Islet precursor cell (in vitro differentiated cells): Measurements from ENCODE around the gene SHROOM3.
A peak's percentile ranks its signal among the peaks of the same experiment; 100 is the strongest.

Experiments used
- DNase-seq: peaks from one replicate; pipeline ENCODE4 v3.0.0-alpha.2; 2018

Gene SHROOM3

DNA sequence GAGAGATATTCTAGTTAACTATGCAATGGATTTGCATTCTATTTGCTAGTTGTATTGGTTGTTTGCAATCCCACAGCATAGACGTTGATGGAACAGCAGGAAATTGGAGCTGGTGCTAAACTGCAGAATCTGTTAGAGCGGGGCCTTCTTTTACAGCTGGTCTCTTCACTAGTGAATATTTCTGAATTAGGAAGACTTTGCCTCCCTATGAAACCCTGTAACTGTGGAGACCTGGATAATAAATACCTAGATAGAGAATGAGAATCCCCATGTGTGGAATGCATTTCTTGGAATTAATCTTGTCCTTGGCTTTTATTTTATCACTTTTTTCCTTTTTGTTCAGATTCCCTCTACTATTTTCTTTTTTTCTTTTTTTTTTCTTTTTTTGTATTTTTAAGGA lies 109.7 kb downstream of the SHROOM3 start:
- DNase-seq, result no peak

DNA sequence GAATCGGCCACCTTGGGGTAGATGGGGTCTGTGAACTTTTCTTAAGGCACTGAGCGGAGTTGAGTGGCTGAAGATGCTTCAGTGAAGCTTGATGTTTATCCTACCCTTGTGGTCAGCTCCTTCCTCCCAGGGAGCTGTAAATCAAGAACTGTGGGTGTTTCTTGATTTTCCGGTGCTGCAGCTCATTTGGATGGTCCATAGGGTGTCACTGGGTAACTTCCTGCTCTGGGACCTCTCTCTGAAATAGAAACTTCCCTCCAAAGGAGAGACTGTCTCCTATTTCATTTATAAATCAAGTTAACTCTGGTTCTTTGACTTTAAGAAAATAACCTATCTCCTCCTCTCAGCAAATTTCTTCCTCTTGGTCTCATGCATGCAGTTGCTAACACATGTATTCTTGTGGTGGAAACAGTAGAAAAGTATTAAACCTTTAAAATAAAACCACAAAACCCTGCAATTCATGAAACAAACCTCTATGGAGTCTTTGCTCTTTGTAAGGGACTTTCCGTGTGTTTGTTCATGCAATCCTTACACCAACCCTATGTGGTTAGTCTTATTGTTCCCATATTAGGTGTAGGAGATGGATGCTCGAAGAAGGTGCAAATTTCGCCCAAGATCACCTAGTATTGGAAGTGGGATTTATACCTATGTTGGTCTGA lies 110.3 kb downstream of the SHROOM3 start:
- DNase-seq, result no peak

DNA sequence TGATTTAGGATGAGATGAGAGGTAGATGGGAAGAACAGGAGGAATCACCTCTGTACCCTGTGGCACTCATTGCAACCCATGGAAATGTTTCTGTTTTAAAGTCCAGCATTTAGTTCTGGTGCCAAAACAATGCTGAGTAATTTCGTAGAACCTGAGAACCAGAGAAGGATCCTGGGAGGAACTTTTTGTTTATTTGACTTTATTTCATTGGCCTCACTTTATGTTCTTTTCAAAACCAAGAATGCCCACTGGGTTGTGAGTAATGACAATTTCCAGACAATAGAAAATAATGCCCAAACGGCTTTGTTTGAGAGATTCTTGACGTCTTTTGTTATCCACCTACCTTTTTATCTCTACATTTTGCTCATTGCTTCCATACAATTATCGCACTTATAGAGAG lies 111.3 kb downstream of the SHROOM3 start:
- DNase-seq, result no peak

DNA sequence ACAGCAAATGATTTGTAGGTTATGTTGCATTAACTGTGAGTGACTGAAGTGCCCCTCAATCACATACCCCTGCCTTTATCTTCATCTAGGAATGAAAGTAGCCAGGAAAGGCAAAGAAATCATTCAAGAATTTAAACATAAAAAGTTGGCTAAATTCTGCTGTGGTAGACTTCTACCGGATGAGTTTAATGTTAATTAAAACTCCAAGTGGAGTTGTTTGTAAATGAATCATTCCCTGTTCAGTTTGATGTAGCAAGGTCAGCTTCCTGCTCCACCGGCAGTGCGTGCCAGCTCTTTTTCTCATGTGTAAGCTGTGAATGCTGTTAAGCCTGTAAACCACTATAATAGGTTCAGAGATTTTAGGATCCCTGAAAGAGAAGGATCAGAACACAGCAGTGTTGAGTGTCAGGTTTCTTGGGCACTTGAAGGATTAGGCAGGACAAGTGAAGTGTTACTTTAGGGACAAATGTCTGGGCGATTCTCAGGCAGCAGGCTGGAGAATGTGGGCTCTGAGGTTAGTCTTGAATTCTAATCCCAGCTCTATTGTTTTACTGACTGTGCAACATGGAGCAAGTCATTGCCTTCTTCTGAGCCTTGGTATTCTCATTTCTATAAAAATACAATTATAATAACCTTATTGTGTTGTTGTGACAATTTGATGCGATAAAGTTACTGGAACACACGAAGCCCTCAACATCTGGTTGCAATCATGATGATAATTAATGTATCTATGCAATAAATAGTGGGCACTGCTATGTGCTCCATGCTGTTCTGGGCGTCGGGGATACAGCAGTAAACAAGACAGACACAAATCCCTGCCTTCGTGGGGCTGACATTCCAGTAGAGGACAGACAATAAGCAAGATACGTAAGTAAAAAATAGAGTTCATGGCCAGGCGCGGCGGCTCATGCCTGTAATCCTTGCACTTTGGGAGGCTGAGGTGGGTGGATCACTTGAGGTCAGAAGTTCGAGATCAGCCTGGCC lies 112.0 kb downstream of the SHROOM3 start:
- DNase-seq, result peak; percentile 77

DNA sequence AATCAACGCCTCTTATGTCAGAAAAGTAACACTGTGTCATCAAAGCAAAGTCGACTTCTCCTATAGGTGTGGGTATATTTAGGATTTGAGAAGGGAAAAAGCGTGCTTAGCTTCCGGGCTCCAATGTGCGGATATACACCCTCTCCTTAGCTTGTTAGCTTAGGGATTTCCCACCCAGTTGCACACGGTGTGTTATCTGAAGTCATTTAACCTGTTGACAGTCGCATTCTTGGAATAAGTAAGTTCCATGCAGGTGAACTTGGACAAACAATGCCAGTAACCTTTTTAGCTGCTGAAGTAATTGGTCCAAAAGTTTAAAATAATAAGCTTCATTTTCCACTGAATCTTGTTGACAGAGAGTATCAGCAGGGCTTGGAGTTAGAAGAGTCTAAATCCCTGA lies 113.7 kb downstream of the SHROOM3 start:
- no peak for DNase-seq

DNA sequence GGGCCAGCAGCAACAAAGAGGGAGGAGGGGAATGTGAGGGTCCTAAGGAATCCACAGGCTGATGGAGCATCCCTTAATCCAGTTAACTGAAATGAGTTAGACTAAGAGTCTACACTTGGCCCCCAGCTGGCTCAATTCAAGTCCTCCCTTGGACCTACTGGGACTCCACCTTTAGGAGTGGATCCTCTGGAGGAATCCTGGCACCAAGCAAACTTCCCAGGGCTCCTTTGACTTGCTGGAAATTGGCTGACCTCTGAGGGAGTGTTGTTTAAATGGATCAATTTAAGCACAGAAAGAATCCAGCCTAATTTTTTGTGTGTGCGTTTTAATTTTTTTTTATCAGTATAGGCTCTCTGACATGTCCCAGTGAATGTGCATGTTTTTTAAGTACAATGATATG lies 114.7 kb downstream of the SHROOM3 start:
- DNase-seq, result no peak

DNA sequence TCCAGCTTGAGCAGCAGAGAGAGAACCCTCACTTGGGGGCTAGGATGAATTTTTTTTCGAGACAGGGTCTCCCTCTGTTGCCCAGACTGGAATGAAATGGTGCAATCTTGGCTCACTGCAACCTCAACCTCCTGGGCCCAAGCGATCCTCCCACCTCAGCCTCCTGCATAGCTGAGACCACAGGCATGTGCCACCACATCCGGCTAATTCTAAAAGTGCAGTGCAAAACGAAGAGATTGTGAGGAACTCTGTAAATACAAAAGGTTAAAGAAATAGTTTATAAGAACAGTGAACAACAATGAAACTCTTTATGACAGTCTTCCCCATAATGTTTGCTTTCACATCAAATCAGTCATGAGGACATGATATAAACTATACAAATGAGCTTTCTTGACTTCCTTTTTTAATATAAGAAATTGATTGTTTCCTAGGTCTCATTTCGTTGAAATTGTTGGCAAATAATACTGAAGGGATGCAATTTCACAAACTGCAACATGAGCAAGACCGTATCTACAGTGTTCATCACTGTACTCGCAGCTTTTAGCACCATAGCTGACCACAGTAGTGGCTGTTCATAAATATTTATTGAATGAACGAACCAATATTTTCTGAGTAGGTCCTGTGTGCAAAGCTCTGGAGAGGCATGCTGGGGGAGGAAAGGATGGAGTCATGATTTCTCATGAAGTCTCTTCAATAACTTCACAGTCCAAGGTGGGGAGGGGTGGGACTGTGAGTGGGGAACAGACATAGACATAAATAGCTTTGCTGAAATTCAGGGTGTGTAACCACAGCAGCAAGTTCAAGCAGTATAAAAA lies 116.1 kb downstream of the SHROOM3 start:
- no peak for DNase-seq

DNA sequence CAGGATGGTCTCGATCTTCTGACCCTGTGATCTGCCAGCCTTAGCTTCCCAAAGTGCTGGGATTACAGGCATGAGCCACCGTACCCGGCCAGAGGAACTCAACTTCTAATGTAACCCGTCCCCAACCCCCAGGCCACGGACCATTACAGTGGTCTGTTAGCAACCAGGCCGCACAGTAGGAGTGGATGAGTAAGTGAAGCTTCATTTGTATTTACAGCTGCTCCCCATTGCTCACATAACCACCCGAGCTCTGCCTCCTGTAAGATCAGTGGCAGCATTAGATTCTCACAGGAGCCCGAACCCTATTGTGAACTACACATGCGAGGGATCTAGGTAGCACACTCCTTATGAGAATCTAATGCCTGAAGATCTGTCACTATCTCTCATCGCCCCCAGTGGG lies 119.6 kb downstream of the SHROOM3 start:
- DNase-seq, result no peak

DNA sequence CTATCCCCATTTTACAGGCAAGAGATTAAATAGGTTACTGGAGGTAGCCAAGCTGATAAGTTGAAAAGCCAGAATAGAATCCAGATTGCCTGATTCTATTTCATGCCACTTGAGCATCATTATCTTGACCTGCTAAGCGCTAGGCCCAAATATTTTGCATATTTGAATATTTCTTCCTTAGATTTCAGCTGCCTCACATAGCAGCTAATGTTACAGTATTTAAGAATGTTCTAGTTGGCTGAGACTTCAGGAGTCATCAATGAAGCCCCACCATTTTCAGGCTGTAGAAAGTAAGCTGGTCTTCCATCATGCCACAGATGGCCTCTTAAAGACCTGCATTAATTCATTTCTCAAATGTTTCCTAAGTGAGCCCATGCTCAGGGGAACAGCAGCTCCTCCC lies 121.4 kb downstream of the SHROOM3 start:
- no peak for DNase-seq

DNA sequence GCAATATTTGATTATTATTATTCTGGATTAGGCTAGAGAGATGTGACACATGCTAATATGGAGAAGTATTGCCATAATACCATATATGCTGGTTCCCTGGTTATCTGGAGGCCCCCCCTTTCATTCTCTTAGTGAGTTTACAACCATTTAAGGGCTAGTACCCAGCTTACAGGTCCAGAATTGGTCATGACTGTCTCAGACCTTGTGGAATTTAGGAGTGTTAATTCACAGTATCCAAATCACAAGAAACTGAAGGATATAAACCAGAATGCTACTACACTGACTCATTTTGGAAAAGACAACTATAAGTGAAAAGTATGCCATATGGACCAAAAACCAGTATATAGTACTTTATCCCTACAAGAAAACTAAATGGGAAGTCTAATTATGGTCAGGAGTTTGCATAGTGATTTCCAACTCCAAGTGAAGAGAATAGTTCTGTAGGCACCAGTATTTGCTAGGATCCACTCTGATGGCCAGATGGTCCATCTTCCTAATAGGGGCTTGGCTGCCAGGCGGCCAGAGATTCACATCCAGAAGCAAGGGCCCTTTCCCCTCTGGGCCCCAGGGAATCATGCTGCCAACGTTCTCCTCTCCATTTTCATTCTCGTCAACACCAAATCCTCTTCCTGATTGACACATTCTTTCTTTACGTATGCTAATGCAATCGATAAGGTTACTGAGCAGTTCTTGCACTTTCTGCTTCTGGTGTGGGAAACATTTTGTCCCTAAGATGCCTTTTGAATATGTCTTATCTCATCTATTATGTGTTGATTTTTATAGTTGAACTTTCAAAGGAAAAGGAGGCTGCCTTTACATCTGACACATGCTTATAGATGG lies 123.6 kb downstream of the SHROOM3 start:
- no peak for DNase-seq

DNA sequence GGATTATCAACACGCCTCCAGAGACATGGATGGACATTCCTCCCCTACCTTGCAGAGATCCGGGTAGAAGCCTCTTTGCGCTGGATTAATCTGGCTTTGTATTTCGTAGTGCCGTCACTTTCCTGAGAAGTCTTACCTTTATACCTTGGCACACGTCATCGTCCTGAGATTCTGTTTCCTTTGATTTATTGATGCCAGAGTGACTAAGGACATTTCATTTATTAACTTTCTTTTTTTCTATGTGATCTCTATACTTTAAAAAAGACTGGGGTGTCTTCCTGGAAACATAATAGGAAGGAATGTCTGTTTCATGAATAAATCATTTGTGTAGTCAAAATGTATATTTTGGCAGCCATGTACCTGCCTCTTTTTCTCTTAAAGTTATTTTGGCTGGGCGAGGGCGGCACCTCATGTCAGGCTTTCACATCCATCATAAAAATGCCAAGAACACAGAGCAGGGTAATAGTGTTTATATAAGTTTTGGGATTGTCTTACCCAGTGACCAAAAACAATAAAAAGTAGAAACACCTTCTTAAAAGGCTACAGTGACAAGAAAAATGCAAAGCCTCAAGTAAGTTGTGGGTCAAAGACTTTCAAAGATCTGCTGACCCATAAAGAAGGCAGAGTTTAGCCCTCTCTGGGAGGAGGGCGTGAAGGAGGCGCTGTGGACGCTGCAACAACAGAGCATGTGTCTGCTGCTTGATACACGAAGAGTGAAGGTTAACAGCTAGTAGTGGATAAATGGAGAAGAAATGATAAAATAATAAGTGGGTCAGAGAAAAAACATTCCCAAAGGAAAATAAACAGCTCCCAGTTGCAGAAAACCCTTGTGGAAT lies 124.4 kb downstream of the SHROOM3 start:
- no peak for DNase-seq

DNA sequence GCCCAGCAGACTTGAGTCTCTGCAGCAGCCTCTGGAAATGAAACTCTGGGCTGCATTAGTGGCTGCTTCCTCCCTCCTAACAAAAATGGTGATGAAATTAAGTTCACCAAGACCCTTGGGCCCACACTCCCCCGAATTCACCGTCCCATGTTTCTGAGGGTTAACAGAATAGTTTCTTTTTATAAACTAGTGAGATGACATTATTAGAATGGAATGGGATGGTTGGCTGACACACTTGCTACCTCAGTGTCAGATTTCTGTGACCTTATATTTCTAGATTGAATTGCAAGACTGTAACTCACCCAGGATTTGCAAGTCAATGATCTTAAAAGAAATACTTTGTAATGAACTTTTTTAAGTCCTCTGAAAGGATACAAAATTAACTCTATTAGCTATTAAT lies 127.1 kb downstream of the SHROOM3 start:
- DNase-seq, result no peak

DNA sequence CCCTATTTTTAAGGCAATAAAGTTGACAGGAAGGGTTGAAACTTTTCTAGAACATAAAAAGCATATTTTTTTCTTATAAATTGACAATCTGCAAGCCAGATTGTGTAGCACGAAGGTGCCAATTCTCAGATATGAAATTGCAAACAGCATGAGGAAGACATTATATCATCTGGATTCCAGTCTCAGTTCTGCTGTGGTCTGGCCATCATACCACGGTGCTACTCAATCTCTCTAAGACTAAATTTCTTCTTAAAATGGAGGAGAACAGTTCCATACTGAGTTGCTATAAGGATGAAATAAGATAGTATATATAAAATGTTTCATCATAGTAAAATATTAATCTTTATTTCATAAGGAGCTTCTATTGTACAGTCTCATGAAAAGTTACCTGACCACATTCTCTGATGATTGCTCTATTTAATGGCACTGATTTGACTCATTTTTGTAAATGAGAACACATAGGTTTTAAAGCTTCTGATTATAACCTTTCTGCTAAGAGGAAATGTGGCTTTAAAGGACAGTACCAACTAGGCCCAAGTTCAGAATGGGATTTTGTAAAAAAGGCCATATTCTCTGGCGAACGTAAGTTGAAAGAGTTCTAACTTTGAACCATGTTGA lies 127.9 kb downstream of the SHROOM3 start:
- no peak for DNase-seq

DNA sequence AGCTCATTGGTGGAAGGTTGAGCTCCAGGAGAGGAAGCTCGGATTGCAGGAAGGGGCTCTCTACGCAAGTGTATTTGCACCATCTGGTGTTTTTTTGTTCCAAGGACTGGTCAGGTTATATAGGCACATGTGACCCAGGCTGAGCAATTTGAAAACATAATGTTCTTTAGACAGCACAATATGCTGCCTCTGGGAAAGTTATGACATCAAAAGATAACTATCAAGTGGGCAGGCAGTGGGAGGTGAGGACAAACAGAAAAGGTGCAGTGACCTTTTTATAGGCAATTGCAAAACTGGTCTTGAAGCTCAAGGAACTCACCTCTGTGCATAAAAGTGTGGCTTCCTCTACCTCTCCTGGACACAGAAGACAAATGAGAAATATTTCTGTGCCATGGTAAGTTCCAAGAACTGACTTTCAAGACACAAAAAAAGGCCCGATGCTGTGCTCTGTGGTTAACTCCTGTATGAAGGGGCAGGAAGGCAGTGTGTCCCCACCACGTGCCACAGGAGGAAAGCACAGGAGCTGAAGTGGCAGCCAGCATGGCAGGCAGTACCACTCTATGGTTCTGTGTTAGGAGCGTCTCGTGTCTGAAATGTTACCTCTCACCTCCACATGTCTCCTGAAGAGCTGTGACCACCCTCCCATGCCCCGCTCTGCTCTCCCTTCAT lies 128.6 kb downstream of the SHROOM3 start:
- DNase-seq, result no peak

DNA sequence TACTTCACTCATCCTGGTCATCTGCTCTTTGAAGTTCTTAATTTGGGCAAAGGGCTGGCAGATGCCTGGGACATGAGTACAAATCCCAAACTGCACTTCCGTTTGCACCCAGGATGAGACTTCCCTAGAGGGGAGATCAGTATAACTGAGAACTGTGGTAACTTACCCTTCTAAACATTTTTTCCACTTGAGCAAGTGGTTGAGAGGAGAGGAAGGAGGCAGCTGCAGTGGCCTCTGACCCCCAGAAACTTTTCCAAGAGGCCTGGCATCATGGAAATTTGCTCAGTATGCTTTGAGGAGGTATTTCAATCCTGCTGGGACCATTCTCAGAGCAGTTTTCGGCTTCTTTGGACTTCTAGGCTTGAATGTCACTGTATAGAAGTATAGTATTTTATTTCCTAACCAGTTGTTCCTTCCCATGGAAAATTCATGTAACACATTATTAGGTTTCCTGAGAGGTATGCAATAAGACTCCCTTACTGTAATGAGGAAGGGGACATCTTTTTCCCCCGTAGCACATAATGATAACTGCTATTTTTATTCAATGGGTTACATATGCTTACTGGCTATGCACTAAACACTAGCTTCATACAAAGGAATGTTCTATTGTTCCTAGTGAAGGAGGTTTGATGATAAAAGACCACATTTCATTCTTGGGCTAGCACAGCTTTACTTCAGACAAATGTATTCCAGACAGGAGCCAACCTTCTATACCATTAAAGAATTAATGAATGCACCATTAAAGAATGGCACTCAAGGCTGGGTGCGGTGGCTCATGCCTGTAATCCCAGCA lies 129.3 kb downstream of the SHROOM3 start:
- no peak for DNase-seq

DNA sequence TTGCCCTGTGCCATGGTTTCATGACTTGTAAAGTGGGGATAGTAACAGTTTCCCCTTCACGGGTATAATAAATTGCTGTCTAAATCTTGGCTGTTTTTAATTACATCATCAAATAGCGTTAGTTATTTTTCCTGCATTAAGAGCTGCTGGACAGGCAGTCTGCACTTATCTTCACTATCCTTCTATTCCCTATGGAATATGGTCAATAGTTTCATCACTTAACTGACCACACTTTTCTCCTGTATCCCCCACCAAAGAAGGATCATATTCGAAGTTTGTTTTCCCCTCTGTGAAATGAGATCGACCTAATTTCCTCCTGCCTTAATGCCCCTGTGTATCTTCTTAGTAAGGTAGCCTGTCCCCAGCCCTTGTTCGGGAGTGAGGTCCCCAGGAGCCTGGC lies 133.2 kb downstream of the SHROOM3 start:
- no peak for DNase-seq

DNA sequence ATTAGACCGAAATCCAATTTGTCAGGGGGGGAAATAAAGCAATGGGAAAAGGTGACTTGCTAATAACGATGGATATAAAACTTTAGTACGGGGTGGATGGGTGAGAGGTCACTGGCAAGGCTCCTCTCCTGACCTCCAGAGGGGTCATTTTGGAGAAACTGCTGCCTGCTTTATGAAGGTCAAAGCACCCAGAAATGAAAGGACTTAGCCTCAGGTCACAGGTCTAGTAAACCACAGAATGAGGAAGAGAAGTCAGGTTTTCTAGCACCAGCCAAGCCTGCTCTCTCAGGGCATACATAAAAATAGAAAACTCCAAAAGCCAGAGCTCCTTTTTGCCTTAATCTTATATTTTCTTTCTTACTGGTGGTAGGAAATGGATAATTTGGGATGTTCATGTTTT lies 134.2 kb downstream of the SHROOM3 start:
- no peak for DNase-seq

DNA sequence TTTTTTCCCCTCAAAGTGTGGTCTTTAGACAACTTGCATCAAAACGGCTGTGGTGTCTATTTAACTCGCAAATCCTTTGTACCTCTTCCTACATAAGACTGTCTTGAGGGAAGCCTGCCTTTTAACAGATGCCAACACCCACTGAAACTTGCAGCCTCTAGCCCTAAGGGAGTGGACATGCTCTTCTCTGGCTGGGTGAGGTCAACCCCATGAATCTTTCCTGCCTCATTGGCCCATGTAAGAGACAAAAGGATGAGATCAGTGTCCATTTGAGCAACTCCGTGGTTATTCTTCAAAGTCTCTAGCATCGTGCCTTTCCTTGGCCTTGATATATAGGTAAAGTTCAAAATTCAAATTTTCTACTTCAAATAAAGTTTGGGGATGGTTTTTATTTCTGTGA lies 134.7 kb downstream of the SHROOM3 start:
- DNase-seq, result no peak

DNA sequence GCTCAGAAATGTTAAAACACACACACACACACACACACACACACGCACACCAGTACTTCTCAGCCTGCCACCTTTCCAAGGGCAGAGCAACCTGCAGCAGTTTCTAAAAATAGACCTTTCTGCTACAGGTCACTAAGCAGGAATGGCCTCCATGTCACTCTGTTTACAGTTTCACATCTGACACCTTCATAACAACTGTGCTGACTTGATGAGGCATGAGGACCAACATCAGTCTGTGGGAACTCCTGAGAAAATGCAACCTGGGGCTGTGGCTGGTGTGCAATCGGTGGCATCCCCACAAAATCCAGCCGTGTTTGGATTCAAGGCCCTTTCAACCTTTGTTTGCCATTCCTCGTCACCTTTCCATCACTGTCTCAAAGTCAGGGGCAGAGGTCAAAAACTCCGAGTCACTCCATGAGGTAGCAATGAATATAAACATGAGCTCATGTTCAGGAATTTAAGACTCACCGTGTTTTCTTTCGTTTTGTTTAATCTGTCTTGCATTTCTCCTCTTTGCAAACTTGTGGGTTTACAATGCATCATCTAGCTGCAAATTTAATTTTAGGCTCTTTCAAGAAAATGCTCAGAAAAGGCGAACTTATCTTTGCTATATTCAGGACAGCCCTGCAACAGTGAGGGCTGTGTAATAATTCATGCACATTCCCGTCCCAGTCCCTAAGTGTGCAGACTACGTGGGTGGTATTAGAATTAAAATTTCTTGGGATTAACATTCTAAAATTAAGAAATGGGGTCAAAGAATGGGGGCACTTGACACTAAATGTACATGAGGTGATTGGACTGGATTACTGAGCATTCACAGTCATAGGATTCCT lies 135.3 kb downstream of the SHROOM3 start:
- DNase-seq, result no peak
